ENCODE measurements around the gene TUBA8. TPM values are rescaled to one million over a fixed set of nuclear protein-coding genes. Genes with fewer than 3 reads are reported as not detected.
"Not testable (repeated sequence)": the region's sequence is repeated elsewhere in the genome, so short reads cannot be mapped to it uniquely, and the experiment has no call there.

TUBA8 gene
- 1 to 10 TPM; 2.3 to 2.8 TPM for total RNA-seq
- long read RNA-seq, donor 1, partial matches to known transcripts, result 0 of 3 reads
- long read RNA-seq, donor 1, other reads (novel, unspliced or antisense), result 0 of 3 reads
- long read RNA-seq, donor 2, partial matches to known transcripts, result 0 of 1 reads
- long read RNA-seq, donor 2, other reads (novel, unspliced or antisense), result 0 of 1 reads

GRCh38 chr22:18110194-18110953 lies at the start of gene TUBA8:
Gene TUBA8, plus strand, starts transcription at chr22:18110809. Its CDS starts 57 bp downstream, at chr22:18110866.
- peak; percentile 83 for DNase-seq (ENCODE audit: low spot score)
- intact Hi-C loops (cut with DNase I), result no loop called here

DNA sequence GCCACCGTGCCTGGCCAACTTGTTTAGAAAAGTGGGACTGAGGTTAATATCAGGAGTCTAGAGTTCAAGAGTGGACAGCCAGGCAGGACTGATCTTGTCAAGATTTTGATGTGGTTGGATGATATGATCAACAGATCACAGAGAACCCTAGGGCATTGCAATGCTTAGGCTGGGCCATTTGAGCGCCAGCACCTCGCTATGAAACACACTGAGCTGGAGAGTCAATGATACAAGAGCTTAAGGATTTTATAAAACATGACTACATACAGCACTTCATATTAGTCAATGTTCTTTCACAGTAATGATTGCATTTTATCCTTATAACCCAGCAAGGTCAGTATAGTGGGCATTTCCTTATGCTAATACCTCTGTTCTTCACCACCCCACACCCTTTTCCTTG lies 48.2 kb upstream of the TUBA8 start:
- intact Hi-C loops (cut with DNase I), result loop anchor here in 1 of 2 donors (10.0 kb wide), 1 partner anchor 48 kb away; no protein-coding TSS in a partner anchor
- peak; percentile 24 for DNase-seq (ENCODE audit: low spot score)

DNA sequence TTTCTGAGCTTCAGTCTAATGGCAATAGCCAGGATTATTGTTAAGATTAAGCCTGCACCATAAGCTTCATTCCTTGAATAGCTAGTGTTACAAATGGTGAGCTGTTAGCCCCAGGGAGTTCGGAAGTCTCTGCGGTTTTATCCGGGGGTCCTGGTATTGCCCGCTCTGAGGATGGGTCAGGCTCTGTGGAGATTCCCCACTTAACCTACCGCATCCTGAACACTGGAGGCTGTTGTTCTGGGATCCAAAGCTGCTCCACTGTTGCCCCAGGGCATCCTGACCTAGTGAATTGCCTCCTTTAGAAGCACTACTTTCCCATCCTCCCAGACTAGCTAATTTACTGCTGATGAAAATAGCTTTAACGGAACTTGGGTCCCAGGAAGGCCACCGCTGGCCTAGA lies 47.3 kb upstream of the TUBA8 start:
- intact Hi-C loops (cut with DNase I), result loop anchor here in 1 of 2 donors (10.0 kb wide), 1 partner anchor 49 kb away; no protein-coding TSS in a partner anchor

DNA sequence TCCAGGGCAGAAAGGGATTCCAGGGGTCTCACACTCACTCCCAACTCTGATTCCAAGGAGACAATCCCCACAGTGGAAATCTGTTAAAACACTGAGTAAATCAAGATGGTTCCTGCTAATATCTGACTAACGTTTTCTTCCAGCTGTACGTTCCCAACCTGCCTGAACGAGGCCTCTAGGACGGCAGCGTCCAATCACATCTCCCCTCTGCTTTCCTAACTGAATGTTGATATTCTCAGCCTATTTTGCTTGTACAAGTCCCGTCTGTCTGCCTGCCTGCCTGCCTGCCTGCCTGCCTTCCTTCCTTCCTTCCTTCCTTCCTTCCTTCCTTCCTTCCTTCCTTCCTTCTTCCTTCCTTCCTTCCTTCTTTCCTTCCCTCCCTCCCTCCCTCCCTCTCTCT lies 46.9 kb upstream of the TUBA8 start:
- intact Hi-C loops (cut with DNase I), result loop anchor here in 1 of 2 donors (10.0 kb wide), 1 partner anchor 49 kb away; no protein-coding TSS in a partner anchor
- not testable (repeated sequence) for DNase-seq (ENCODE audit: low spot score)

More for the DNA sequence above, 47.3 kb upstream of the TUBA8 start:
- peak; percentile 34 for DNase-seq (ENCODE audit: low spot score)

- intact Hi-C loops (cut with DNase I), result loop anchor here in 1 of 2 donors (10.0 kb wide), 1 partner anchor 50 kb away; no protein-coding TSS in a partner anchor
- peak; percentile 24 for DNase-seq (ENCODE audit: low spot score)
These were observed 46.0 kb upstream of the TUBA8 start for GRCh38 chr22:18064636-18065035.

DNA sequence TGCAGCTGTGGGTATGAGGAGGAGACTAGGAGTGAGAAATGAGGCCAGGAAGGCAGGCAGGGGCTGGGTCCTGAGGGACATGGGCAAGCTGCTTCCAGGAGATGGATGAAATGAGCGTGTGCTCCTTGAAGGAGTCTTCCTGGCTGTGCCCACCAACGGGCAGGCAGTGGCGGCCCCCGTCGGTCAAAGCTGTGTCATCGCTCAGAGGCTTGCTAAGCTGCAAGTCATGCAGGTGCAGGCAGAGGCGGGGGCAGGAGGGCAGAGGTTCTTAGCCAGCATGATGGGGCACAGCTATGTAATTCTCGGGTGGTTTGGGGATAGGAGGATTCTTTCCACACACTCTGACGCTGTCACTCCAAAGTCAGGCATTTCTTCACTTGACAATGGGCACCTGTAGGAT lies 45.4 kb upstream of the TUBA8 start:
- intact Hi-C loops (cut with DNase I), result loop anchor here in 1 of 2 donors (10.0 kb wide), 1 partner anchor 50 kb away; no protein-coding TSS in a partner anchor
- DNase-seq (ENCODE audit: low spot score), result peak; percentile 77

DNA sequence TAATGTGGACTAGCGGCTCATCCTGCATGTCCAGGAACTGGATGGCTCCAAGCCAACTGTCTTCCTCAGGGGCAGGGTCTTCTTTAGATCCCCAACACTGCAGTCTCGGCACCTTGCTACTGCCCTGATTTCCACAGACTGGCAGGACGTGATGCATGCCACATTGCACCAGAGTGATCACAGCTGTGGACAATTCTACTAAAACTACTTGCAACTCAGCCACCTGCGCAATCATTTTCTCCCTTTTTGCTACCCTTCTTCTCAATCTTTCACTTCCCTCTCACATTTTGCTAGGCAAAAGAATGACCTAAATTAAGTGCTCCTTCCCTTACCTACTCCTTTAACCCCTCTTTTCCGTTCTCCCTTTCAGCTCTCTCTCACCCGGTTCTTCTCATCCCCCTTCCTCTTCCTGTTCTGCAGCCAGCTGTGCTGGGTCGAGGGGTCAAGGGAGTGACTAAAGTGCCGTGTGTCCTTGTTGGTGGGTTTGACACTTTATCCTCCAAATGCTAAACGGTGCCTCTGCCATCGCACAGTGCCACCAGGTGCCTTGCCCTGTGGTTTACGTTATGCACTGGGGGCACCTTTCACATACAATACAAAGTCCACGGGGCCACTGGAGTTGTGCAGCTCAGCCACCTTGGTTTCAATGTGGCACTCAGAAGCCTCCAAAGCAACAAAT lies 44.3 kb upstream of the TUBA8 start:
- peak; percentile 52 for DNase-seq (ENCODE audit: low spot score)
- intact Hi-C loops (cut with DNase I), result loop anchor here in 1 of 2 donors (10.0 kb wide), 1 partner anchor 52 kb away; no protein-coding TSS in a partner anchor

- peak; percentile 66 for DNase-seq (ENCODE audit: low spot score)
- intact Hi-C loops (cut with DNase I), result loop anchor here in 1 of 2 donors (10.0 kb wide), 1 partner anchor 52 kb away; no protein-coding TSS in a partner anchor
These were observed 43.5 kb upstream of the TUBA8 start for GRCh38 chr22:18067121-18067520.

DNA sequence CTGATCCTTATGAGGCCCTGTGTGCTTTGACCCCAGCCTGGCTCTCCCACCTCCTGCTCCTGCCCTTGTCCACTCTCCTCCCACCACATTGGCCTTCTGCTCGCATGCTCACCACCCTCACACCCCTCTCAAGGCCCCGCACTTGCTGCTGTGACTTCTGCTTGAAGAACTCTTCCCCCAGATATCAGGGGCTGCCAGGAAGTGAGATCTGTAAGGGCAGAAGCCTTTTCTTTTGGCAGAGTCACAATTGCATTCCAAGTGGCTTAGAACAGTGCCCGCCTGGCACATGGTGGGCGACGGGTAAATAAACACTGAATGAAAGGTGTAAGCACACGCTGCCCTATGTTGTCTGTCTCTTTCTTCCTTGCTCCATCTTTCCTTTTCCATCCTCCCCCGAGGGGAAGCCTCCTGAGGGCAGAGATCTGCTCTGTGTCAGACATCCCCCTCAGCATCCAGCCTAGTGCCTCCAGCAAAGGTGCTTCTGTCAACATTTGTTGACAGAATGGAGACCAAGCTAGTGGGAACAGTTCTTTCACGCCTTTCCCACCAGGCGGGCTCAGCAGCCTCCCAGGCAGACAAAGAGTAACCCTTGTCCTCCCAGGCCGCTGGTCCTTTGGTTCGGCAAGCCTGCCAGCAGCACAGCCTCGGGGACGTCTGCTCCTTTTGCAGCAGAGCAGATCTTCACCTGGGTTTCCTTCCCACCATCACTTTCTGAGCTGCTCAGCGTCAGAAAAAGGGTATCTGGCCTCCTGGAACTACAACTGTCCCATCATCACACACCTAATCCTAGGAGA lies 42.9 kb upstream of the TUBA8 start:
- DNase-seq (ENCODE audit: low spot score), result peak; percentile 62
- intact Hi-C loops (cut with DNase I), result loop anchor here in 1 of 2 donors (10.0 kb wide), 1 partner anchor 53 kb away; no protein-coding TSS in a partner anchor

GRCh38 chr22:18068381-18068988 lies 42.1 kb upstream of the TUBA8 start:
- intact Hi-C loops (cut with DNase I), result loop anchor here in 1 of 2 donors (10.0 kb wide), 1 partner anchor 54 kb away; no protein-coding TSS in a partner anchor
- peak; percentile 53 for DNase-seq (ENCODE audit: low spot score)

DNA sequence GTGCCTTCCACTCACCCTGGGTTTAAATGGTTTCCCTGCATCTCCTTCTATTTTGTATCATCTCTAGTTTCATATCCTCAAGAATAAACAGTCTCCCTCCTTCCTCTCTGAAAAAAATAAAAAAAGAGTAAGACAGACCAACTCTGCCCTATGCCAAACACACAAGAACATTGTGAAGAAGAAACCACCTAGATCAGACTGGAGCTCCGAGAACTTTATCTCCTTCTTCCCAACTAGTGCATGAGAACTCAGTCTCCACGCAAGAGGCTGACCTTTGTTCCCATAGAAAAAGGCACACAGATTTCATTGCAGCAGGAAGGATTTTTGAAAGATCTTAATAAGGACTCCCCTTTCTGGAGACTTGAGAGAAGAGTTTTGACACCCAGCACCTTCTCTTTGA lies 41.6 kb upstream of the TUBA8 start:
- intact Hi-C loops (cut with DNase I), result loop anchor here in 1 of 2 donors (10.0 kb wide), 1 partner anchor 54 kb away; no protein-coding TSS in a partner anchor

GRCh38 chr22:18070041-18070440 lies 40.6 kb upstream of the TUBA8 start:
- intact Hi-C loops (cut with DNase I), result loop anchor here (5.0 to 10.0 kb wide), 2 partner anchors 33 to 165 kb away; no protein-coding TSS in a partner anchor
- DNase-seq (ENCODE audit: low spot score), result no peak

More for the DNA sequence above, 41.6 kb upstream of the TUBA8 start:
- no peak for DNase-seq (ENCODE audit: low spot score)

DNA sequence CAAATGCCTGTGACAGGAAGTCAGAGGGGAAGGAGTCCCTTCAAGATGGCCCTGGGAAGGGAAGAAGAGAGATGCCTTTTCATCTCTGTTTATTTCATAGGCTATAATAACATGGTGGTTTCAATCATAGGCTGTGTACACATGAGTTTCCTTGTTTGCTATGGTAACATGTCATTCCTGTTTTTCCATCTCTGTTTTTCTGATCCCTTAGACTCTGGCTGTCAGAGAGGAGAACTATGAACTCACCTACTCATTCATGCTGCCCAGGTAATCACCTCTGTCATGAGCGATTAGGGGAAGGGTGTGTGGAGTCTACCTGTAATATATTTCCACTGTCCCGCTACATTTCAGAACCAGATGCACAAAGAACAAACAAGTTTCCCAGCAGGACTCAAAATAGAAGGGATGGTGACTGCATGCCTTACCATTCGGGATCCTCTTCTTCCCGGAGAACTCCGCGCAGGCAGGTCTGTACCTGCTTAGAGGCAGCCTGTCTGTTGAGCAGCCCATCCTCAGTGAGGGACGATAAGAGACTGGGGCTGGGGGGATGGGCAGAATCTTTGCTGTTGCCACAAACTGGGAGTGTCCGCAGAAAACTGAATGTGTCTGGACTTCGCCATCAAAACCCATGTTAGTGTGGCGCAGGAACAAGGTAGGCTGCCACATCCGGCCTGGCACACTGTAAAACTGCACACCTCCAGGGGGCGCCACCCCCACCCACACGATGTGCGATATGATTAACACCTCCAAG lies 39.9 kb upstream of the TUBA8 start:
- DNase-seq (ENCODE audit: low spot score), result peak; percentile 52
- intact Hi-C loops (cut with DNase I), result loop anchor here (5.0 to 10.0 kb wide), 2 partner anchors 33 to 166 kb away; no protein-coding TSS in a partner anchor

- intact Hi-C loops (cut with DNase I), result loop anchor here (5.0 to 10.0 kb wide), 2 partner anchors 34 to 167 kb away; no protein-coding TSS in a partner anchor
- DNase-seq (ENCODE audit: low spot score), result not testable (repeated sequence)
These were observed 39.2 kb upstream of the TUBA8 start for GRCh38 chr22:18071307-18071967.

- intact Hi-C loops (cut with DNase I), result loop anchor here (5.0 to 10.0 kb wide), 2 partner anchors 35 to 167 kb away; no protein-coding TSS in a partner anchor
- peak; percentile 34 for DNase-seq (ENCODE audit: low spot score)
These were observed 38.7 kb upstream of the TUBA8 start for GRCh38 chr22:18071968-18072310.

DNA sequence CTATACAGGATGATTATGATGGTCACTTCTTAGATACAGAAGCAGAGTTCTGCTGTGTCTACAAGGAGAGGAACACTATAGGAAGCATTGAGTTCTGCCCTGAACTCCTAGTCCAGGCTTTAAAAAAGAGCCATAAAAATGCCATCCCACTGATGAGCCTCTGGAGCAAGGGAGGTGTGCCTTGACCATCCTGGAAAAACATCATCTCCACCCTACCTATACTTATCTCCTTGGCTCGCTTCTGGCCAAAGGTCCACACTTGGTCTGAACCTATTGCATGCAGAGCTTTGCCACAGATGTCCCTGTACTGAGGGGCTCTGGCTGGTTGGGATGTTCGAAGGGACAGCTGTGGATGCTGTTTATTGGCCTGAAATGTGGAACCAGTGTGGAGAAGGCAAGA lies 37.1 kb upstream of the TUBA8 start:
- intact Hi-C loops (cut with DNase I), result loop anchor here (5.0 to 10.0 kb wide), 2 partner anchors 36 to 169 kb away; no protein-coding TSS in a partner anchor
- no peak for DNase-seq (ENCODE audit: low spot score)

- intact Hi-C loops (cut with DNase I), result loop anchor here (5.0 to 10.0 kb wide), 2 partner anchors 37 to 169 kb away; no protein-coding TSS in a partner anchor
- DNase-seq (ENCODE audit: low spot score), result not testable (repeated sequence)
These were observed 36.7 kb upstream of the TUBA8 start for GRCh38 chr22:18073927-18074326.
